Neuronal stem cell (in vitro differentiated cells): ENCODE results near the gene GZMM.

Experiments used
- DNase-seq: peaks from one replicate; pipeline ENCODE4 v3.0.0-alpha.2; 2013; ENCODE audit warnings: low spot score
- H2AFZ ChIP-seq: one replicate; pipeline ENCODE4 v1.6.1; 2013; ENCODE audit warnings: mild to moderate bottlenecking, low read length, inconsistent platforms
- H2AK5ac ChIP-seq: 2 replicates; pipeline ENCODE4 v1.6.1; 2013; ENCODE audit warnings: low read depth, mild to moderate bottlenecking, inconsistent platforms, low read length, moderate library complexity, mixed read lengths
- H2BK120ac ChIP-seq: 2 replicates; pipeline ENCODE4 v1.6.1; 2013; ENCODE audit warnings: low read depth, mild to moderate bottlenecking, inconsistent platforms, low read length, moderate library complexity, mixed read lengths
- H2BK12ac ChIP-seq: one replicate; pipeline ENCODE4 v1.6.1; 2013; ENCODE audit warnings: low read length, inconsistent platforms
- H2BK15ac ChIP-seq: 2 replicates; pipeline ENCODE4 v1.6.1; 2013; ENCODE audit warnings: mild to moderate bottlenecking, low read length, inconsistent platforms, mixed read lengths
- H2BK5ac ChIP-seq: one replicate; pipeline ENCODE4 v1.6.1; 2013; ENCODE audit warnings: inconsistent platforms, mild to moderate bottlenecking, low read length, moderate library complexity
- H3K14ac ChIP-seq: one replicate; pipeline ENCODE4 v1.6.1; 2013; ENCODE audit warnings: low read length, inconsistent platforms
- H3K18ac ChIP-seq: 2 replicates; pipeline ENCODE4 v1.6.1; 2013; ENCODE audit warnings: low read length, inconsistent platforms
- H3K23ac ChIP-seq: 2 replicates; pipeline ENCODE4 v1.6.1; 2013; ENCODE audit warnings: low read depth, mild to moderate bottlenecking, mixed read lengths, low read length, inconsistent platforms; ENCODE audit not compliant: poor library complexity
- H3K27ac ChIP-seq: replicated peaks from 3 replicates; pipeline ENCODE4 v1.5.1; 2013; ENCODE audit warnings: low read length, inconsistent platforms
- H3K27me3 ChIP-seq, 3 experiments: 2 replicates each; pipeline ENCODE4 v1.6.1; 2013; ENCODE audit warnings: low read length in 3 of 3, mild to moderate bottlenecking in 2 of 3, inconsistent platforms in 1 of 3, low read depth in 1 of 3, mixed read lengths in 1 of 3, moderate library complexity in 1 of 3; ENCODE audit not compliant: control insufficient read depth in 3 of 3, insufficient read depth in 3 of 3
- H3K36me3 ChIP-seq, 2 donors: replicated peaks in 1 of 2; 2 replicates each; pipeline ENCODE4 v1.6.1; 2013; ENCODE audit warnings: low read length in 2 of 2; ENCODE audit not compliant: control insufficient read depth in 2 of 2, insufficient read depth in 2 of 2
- H3K4ac ChIP-seq: 2 replicates; pipeline ENCODE4 v1.6.1; 2013; ENCODE audit warnings: inconsistent platforms, mild to moderate bottlenecking, low read length, moderate library complexity
- H3K4me1 ChIP-seq, 2 donors: 1 replicate in 1 of 2; 2 replicates in 1 of 2; pipeline ENCODE4 v1.6.1; 2013; ENCODE audit warnings: low read length in 2 of 2, low read depth in 1 of 2; ENCODE audit not compliant: control insufficient read depth in 2 of 2, insufficient read depth in 1 of 2
- H3K4me2 ChIP-seq: one replicate; pipeline ENCODE4 v1.6.1; 2013; ENCODE audit warnings: mild to moderate bottlenecking, low read length, inconsistent platforms; ENCODE audit not compliant: insufficient read depth, poor library complexity, severe bottlenecking
- H3K4me3 ChIP-seq, 2 donors: 2 replicates each; pipeline ENCODE4 v1.5.1; 2013; ENCODE audit warnings: low read length in 2 of 2, mild to moderate bottlenecking in 2 of 2, inconsistent platforms in 1 of 2, moderate library complexity in 1 of 2
- H3K79me1 ChIP-seq: one replicate; pipeline ENCODE4 v1.6.1; 2013; ENCODE audit warnings: low read depth, mild to moderate bottlenecking, inconsistent platforms, low read length, moderate library complexity
- H3K9ac ChIP-seq: one replicate; pipeline ENCODE4 v1.6.1; 2013; ENCODE audit warnings: mild to moderate bottlenecking, low read depth, low read length, inconsistent platforms; ENCODE audit not compliant: poor library complexity
- H3K9me3 ChIP-seq, 2 donors: replicated peaks in 1 of 2; 2 replicates each; pipeline versions ENCODE3 to v1.6.1; 2013; ENCODE audit warnings: low read length in 2 of 2, mild to moderate bottlenecking in 2 of 2, inconsistent platforms in 1 of 2, low read depth in 1 of 2, mixed read lengths in 1 of 2, moderate library complexity in 1 of 2; ENCODE audit not compliant: control insufficient read depth in 2 of 2, insufficient read depth in 1 of 2
- H4K8ac ChIP-seq: one replicate; pipeline ENCODE4 v1.6.1; 2013; ENCODE audit warnings: low read depth, mild to moderate bottlenecking, inconsistent platforms, low read length, moderate library complexity
- H4K91ac ChIP-seq: one replicate; pipeline ENCODE4 v1.6.1; 2013; ENCODE audit warnings: low read length, low read depth, mild to moderate bottlenecking, inconsistent platforms; ENCODE audit not compliant: poor library complexity
- WGBS, 2 donors: extraction: QIAGEN DNeasy Blood & Tissue Kit; methylation state at CpG; one replicate each; pipeline ENCODE4 v1.1.7; 2013; ENCODE audit warnings: missing lambda C conversion rate in 2 of 2, mixed read lengths in 1 of 2; ENCODE audit not compliant: insufficient read length in 2 of 2, insufficient replicate concordance in 1 of 2; ENCODE audit errors: extremely low coverage in 2 of 2; 5-methylcytosine and 5-hydroxymethylcytosine counted together

GZMM gene

GRCh38 chr19:555474-555808, 11.6 kb downstream of the GZMM start:
- Histone ChIP-seq H3K4ac (no peak overlapping the region), H2BK15ac (no peak overlapping the region), H3K9ac (no peak overlapping the region), H2BK5ac (no peak overlapping the region), H3K79me1 (no peaks in the 10 kb centered on the region), H3K27me3 (no peaks in the 10 kb centered on the region), H3K4me1 (peaks cover 2 to 5% of the 10 kb centered on the region in 2 donors), H4K91ac (no peak overlapping the region), H3K36me3 (no peaks in the 10 kb centered on the region), H2AK5ac (no peak overlapping the region), H3K14ac (no peak overlapping the region), H3K9me3 (no peaks in the 10 kb centered on the region), H3K4me2 (no peak overlapping the region), H3K23ac (no peak overlapping the region), H2AFZ (no peak overlapping the region), H3K18ac (no peak overlapping the region), H2BK12ac (no peak overlapping the region), H4K8ac (no peak overlapping the region), H2BK120ac (no peak overlapping the region), H3K27ac (no peak overlapping the region), H3K4me3 (no peak overlapping the region)
- no CpG with 5 or more reads among the region's 14 CpGs for WGBS, 2 donors
- no peak for DNase-seq

- H2BK15ac ChIP-seq = peak overlapping the region; percentile 3
- no peak overlapping the region for H4K8ac ChIP-seq
- H3K18ac ChIP-seq = peak overlapping the region; percentile 4
- no peaks in the 10 kb centered on the region for H3K79me1 ChIP-seq
- no peak overlapping the region for H2BK5ac ChIP-seq
- H3K27ac ChIP-seq = no peak overlapping the region
- DNase-seq = no peak
- H3K4me1 ChIP-seq = peaks cover 2 to 5% of the 10 kb centered on the region in 2 donors
- no peak overlapping the region for H3K4me2 ChIP-seq
- no peaks in the 10 kb centered on the region for H3K27me3 ChIP-seq
- peaks cover 0 to 3% of the 10 kb centered on the region in 2 donors for H3K9me3 ChIP-seq
- no peak overlapping the region for H2BK120ac ChIP-seq
- no peak overlapping the region for H4K91ac ChIP-seq
- no peak overlapping the region for H2BK12ac ChIP-seq
- no peak overlapping the region for H2AFZ ChIP-seq
- no CpG with 5 or more reads among the region's 31 CpGs for WGBS, 2 donors
- no peak overlapping the region for H3K23ac ChIP-seq
- H3K4ac ChIP-seq = no peak overlapping the region
- no peak overlapping the region for H3K14ac ChIP-seq
- H2AK5ac ChIP-seq = peak overlapping the region; percentile 20
- no peak overlapping the region for H3K4me3 ChIP-seq
- H3K9ac ChIP-seq = no peak overlapping the region
- H3K36me3 ChIP-seq = no peaks in the 10 kb centered on the region
Measured at GRCh38 chr19:556611-557382, 12.9 kb downstream of the GZMM start.

GRCh38 chr19:558770-559439, 15.1 kb downstream of the GZMM start:
- Histone ChIP-seq H3K18ac (peak overlapping the region; percentile 57), H3K79me1 (no peaks in the 10 kb centered on the region), H4K91ac (no peak overlapping the region), H3K4me3 (no peak overlapping the region), H2BK5ac (no peak overlapping the region), H2BK12ac (no peak overlapping the region), H2BK15ac (no peak overlapping the region), H3K4me2 (no peak overlapping the region), H3K36me3 (peaks cover 3 to 8% of the 10 kb centered on the region in 2 donors), H3K14ac (no peak overlapping the region), H2AFZ (peak overlapping the region; percentile 70), H3K4ac (no peak overlapping the region), H2BK120ac (no peak overlapping the region), H3K23ac (no peak overlapping the region), H2AK5ac (peak overlapping the region; percentile 11), H3K4me1 (peaks cover 2 to 5% of the 10 kb centered on the region in 2 donors), H3K27me3 (no peaks in the 10 kb centered on the region), H4K8ac (no peak overlapping the region), H3K9me3 (peaks cover 2 to 3% of the 10 kb centered on the region in 2 donors), H3K9ac (no peak overlapping the region), H3K27ac (peak overlapping the region; percentile 15)
- no peak for DNase-seq
- no CpG with 5 or more reads among the region's 21 CpGs for WGBS, 2 donors

GRCh38 chr19:560121-560520, 16.3 kb downstream of the GZMM start:
- Histone ChIP-seq H2BK15ac (no peak overlapping the region), H4K91ac (no peak overlapping the region), H3K27ac (no peak overlapping the region), H3K27me3 (no peaks in the 10 kb centered on the region), H3K4me3 (no peak overlapping the region), H3K4me2 (no peak overlapping the region), H2BK12ac (no peak overlapping the region), H3K9ac (no peak overlapping the region), H3K14ac (no peak overlapping the region), H3K18ac (no peak overlapping the region), H2AK5ac (no peak overlapping the region), H3K23ac (no peak overlapping the region), H2BK120ac (no peak overlapping the region), H4K8ac (no peak overlapping the region), H3K36me3 (peaks cover 3 to 8% of the 10 kb centered on the region in 2 donors), H3K4me1 (peaks cover 2 to 5% of the 10 kb centered on the region in 2 donors), H3K4ac (no peak overlapping the region), H2AFZ (no peak overlapping the region), H3K9me3 (peaks cover 2 to 3% of the 10 kb centered on the region in 2 donors), H2BK5ac (no peak overlapping the region), H3K79me1 (no peaks in the 10 kb centered on the region)
- DNase-seq = no peak
- no CpG with 5 or more reads among the region's 12 CpGs for WGBS, 2 donors
